Activated T-cell treated with anti-CD3 and anti-CD28 coated beads, Interleukin-2, amount 50 U/mL, for 1 hour (primary cell): Measurements from ENCODE around the gene POLR1A.

Source experiments
- DNase-seq: peaks from one replicate; pipeline ENCODE4 v3.0.0-alpha.2; 2020

POLR1A gene

DNA sequence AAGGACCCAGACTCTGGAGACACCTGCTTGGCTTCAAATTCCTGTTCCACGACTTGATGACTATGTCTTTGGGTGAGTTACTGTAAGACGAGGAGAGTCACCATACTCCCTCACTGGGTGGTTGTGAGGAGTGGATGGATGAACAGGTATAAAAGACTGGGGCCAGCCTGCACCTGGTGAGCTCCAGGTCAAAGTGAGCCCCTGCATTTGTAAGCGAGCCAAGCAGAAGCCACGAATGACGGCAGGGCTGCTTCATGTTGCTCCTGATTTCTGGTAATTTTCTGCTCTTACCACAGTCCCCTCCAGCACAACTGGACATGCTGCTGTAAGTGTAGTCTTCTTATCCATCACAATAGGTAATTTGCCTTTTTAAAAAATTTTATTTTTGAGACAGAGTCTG, 86.6 kb downstream of the POLR1A start:
- DNase-seq = no peak

DNA sequence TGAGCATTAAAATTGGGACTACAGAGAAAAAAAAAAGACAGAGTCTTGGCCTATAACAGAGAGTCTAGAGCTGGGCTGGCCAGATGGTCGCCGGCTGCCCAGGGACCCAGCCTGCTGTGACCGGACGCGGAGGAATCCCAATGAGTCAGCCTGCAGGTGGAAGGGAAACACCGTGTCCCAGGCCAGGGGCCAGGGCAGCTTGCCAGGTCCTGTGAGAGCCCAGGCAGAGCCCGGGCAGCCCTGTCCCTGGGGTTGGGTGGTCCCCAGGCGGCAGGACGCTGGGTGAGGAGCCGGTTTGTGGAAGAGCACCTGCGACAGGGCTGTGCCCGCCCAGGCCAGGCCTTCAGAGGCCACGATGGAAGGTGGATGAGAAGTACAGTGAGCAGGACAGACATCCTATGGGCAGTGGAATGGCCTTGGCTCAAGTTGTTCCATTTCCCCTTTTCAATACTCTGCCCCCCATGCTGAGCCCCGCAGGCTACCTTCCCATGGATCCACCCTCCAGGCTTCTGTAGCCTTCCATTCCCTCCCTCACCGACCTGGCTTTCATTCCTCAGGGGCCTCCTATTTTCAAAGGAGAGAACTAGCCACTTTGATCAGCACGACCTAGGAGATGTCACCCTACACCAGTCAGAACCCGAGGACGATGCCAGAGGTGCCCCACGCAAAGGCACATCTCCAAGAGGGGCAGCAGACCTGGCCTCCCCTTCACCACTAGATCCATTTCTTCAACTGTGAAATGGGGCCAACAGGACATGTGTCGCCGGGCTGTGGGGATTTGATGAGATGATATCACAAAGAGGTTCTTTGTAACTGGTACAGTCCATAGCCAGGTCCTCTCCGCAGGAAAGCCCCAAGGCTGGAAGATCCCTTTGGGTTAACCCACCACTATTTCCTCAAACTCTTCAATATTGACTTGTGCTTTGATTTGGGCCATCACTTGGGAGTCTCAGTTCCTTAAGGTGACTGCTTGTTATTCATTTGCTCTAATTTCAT, 87.5 kb downstream of the POLR1A start:
- DNase-seq = no peak

DNA sequence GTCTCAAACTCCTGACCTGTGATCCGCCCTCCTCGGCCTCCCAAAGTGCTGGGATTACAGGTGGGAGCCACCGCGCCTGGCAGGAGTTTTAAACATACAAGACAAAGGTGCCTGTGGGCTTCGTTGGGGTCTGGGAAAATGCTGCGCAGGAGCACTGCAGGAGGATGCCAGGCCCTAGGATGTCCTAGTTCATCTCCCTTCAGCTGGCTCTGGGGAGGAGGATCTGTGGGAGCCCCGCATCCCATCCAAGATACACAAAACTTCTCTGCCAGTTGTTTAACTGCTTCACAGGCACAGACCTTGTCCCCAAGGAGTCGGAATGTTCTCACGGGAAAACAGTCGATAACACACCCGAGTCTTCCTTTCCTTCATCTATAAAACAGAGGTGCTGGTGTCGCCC, 89.1 kb downstream of the POLR1A start:
- DNase-seq = no peak

DNA sequence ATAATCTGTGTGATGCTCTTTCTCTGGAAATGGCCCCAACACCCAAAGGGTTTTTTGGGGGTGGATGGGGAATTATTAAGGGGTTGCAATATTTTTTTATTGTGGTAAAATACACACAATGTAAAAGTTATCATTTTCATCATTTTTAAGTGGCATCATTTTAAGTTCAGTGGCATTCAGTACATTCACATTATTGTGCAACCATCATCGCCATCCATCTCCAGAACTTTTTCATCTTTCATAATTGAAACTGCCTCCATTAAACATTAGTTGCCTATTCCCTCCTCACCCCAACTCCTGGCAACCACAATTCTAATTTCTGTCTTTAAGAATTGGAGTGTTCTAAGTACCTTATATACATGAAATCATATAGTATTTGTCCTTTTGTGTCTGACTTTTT, 90.0 kb downstream of the POLR1A start:
- no peak for DNase-seq

DNA sequence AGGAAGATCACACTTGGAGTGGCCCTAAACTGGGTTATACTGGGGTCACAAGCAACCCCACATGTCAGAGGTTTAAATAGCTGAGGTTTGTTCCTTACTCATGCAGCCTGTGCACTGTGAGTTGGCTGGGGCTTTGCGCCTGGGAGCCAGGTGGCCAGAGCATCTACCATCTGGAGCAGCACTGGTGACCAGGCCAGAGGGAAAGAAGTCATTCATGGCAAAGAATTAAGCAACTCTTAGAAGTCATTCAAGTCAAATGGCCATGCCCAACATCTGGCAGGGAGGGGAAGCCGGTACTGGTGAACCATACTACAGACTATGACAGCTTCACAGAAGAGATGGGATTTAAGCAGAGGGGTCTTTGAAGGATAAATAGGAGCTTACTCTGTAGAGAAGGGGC, 90.7 kb downstream of the POLR1A start:
- no peak for DNase-seq

DNA sequence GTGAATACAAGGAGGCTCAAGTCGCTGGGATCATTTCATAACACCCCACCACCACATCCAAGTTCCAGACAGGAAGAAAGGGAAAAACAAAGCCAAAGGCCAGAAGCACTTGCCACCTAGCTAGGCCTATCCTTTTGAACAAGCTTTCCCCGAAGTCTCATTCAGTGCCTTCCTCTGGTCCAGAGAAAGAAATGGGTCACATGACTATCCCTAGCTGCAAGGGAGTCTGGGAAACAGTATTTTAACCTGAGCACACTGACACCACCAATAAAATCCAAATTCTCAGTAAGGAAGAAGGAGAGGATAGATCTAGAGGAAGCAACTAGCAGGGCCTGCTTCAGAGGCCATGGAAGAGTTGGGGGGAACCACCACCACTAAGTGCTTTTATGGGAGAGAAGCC, 91.2 kb downstream of the POLR1A start:
- DNase-seq = no peak

DNA sequence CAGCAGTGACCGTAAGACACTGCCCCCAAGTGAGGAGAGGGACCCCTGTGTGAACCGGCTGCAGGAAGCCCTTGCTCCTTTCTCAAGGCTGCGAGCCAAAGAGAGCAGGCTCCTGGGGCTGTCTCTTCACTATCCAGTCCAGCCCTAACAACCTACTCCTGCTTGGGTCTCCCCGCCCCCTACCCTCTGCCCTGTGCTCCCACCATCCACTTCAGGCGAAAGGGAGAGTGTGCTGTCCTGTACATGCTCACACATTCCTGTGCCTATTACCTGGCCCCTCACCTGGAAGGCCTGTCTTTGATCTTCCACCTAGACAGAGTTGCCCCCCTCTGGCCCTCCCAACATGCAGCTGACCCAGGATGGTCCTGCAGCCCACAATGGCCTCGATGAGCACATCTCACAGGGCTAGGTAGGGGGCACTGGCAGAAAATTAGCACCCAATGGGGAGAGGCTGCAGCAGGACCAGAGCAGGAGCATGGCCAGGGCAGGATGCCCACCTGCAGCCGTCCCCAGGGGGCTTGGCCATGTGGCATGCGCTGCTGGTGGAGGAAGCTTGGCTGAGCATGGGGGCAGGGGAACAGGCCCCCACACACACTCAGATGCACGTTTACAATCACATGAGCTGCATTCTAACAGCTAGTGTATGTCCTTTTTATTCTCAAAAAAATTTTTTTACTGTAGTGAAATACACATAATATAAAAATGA, 93.5 kb downstream of the POLR1A start:
- no peak for DNase-seq

DNA sequence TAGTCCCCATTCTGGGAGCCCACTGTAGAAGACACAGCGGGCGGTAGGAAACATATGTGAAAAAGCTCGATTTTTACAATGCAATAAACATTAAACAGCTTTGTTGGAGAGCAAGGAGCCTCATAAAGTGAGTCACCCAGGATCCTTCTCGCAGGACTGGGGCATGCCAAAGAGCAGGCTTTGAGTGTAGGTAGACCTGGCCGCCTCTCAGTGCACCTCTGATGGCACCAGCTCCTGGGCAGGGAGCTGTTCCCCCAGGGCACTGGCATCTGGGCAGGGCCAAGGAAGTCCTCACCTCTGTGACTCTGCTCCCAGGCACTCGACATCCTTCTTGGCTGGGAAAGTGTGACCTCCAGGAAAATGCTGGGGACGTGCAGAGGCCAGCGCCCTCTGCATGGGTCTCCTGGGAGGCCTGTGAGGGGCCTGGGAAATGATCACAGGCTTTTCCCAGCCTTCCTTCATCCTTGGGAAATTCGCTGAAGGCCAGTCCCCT, 94.2 kb downstream of the POLR1A start:
- no peak for DNase-seq

DNA sequence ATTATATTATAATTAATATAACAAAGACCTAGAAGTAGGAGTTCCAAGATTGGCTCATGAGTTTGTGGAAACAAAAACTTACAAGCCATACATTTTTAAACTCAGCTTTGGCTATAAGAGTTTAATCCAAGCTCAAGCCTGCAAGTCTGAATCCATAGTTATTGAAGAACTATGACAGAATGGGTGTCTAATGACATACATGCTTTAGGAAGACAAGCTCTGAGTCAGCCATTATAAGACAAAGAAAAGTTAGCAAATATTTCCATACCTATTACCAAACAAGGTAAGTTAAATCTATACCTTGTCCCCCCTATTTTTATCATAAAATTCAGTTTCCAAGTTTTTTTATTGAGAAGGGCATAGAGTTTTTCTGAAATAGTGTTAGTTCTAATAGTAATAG, 95.6 kb downstream of the POLR1A start:
- DNase-seq = no peak

DNA sequence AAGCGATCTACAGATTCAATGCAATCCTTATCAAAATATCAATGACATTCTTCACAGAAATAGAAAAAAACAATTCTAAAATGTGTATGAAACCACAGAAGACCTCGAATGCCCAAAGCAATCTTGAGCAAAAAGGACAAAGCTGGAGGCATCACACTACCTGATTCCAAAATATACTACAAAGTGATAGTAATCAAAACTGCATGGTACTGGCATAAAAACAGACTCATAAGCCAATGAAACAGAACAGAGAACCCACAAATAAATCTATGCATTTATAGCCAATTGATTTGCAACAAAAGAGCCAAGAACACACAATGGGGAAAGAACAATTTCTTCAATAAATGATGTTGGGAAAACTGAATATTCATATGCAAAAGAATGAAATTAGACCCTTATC, 99.2 kb downstream of the POLR1A start:
- DNase-seq = no peak

DNA sequence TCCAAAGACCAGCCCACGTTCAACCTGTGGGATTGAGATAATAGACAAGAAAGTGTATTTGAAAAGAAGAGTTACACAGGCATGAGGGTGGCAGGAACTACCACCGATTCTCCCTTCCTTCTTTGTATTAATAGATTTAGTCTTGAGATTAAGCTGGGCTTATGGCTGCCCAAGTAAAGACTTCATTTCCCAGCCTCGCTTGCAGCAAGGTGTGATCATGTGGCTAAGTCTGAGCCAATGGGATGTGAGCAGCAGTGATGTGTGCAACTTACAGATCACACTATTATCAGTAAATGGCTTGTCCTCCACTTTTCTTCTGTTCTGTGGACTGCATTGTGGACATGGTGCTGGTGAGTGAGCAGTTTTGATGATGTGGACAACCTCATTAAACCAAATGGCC, 101.7 kb downstream of the POLR1A start:
- DNase-seq = no peak

DNA sequence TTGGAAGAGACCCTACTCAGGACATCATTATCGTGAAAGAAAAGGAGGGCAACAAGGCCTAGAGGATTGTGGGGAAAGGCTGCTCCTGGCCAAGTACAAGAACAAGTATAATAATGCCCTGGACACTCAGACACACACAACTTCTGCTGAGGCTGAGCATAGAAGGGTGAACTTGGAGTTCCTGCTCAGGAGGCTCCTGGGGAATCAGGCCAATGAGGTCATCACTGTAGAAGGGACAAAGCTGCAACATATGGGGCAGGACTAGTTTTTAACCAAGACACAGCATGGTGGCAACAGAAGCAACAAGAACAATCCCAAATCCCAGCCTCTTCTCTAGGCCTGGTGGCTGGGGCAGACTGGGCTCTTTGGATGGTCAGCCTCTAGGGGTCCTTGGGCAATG, 102.6 kb downstream of the POLR1A start:
- no peak for DNase-seq

DNA sequence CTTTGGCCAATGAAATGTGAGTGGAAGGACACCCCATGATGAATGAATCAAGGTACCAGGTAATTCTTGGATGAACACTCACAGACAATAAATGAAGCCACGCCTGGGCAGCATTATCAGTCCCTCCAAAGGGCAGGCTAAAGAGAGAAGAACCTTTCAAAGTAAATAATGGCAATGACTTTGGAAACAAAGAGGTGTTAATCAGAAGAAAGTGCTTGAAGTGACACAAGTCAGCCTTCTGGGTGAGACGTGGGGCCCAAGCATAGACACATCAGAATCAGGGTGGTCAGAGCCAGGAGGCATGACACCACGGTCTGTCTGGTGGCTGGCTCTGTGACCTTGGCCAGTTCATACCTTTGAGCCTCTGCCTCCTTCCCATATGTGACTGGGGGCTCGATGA, 103.3 kb downstream of the POLR1A start:
- DNase-seq = no peak

DNA sequence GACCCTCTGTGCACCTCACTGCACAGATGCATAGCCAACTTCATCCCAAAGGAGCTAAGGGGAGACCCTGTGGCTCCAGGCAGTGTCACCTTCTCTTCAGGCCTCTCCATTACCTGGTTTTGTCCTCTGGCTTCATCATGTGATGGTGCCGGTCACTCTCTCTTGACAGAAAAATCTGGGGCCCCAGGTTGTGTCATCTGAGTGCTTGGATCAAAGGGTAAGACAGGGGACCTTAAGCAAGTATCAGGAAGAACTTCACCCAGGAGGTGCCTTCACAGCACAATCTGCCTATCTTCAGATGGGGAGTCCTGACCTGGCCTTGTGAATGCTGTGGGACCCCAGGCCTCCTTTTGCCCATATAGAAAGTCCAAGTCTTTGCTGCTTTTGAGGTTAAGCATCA, 104.4 kb downstream of the POLR1A start:
- DNase-seq = no peak

DNA sequence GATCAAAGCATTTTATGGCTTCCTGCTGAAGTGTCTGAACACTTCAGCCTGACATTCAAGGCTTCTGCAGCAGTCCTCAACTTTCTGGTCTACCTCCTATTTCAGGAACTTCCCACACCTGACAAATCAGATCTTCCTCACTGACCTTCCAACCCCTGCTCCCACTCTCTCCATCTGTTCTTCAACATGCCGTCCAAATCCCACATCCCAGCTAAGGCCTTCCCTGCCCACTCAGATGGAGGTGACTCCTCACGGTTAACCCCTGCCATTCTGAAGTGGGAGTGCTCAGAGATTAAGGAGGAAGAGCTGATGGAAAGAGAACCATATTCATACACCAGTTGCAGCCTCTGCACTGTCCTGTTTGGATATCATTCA, 104.8 kb downstream of the POLR1A start:
- no peak for DNase-seq

DNA sequence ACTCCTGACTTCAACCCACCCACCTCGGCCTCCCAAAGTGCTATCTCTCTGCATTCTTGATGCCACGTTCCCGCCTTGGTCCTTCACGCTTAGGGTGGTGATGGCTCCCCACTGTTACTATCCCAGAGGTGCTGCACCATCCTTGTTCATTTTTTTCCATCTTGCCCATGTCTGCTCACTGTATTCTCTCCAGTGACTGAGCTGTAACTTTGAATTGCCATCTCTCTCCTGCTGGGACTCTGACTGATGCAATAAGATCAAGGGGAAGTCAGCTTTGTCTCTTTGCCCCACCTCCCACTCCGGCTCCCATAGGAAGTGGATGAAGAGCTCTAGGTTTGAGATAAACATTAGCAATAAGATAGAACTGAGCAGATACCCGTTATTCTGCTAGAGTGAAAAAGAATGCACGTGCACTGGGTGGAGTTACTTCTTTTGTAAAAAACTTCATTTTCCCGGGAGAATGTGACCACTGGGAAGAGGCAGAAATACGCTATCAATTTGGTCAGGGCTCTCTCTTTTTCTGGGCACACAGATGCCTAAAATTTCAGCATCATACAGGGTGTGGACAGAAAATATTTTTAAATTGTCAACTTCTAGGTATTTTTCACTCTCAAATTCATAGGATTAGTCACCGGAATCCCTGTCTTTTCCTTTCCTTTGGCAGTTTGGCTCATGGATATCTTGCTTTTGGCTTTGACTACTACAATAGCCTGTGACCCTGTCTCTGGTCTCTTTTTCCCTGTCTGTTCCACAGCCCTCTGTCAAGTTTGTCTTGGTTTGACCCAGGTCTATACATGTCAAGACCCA, 105.4 kb downstream of the POLR1A start:
- DNase-seq = no peak

DNA sequence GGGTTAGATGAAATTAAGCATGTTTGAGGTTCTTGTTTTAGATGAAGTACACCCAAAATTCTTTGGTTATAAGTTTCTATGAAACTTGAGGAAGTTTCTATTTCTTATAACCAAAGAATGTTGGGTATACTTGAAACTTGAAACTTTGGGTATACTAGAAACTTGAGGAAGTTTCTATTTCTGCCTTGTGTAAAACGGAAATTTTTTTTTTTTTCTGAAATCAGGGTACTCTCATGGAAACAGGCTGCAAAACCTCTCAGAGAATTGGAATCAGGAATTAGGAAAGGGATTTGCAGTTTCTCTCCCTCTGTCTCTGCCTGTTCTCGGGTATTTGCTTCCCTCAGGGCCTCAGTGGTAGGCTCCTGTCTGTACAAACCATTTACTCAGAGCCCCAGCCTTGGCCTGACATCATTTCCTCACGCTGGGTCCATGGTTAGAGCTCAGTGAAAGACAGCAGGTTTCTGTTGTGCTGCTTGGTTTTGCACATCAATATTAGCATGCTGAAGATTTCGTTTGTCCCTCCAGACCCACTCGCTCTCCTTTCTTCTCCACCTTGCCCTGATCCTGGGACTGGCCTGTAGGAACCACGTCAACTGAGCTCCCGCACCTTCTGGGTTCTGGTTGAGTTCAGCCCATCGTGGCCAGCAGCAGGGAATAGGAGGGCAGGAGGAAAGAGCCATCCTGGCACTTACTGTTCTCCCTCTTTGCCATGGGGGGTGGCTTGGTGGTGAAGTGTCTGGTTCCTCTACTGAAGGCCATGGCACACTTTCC, 106.4 kb downstream of the POLR1A start:
- DNase-seq = peak; percentile 38

DNA sequence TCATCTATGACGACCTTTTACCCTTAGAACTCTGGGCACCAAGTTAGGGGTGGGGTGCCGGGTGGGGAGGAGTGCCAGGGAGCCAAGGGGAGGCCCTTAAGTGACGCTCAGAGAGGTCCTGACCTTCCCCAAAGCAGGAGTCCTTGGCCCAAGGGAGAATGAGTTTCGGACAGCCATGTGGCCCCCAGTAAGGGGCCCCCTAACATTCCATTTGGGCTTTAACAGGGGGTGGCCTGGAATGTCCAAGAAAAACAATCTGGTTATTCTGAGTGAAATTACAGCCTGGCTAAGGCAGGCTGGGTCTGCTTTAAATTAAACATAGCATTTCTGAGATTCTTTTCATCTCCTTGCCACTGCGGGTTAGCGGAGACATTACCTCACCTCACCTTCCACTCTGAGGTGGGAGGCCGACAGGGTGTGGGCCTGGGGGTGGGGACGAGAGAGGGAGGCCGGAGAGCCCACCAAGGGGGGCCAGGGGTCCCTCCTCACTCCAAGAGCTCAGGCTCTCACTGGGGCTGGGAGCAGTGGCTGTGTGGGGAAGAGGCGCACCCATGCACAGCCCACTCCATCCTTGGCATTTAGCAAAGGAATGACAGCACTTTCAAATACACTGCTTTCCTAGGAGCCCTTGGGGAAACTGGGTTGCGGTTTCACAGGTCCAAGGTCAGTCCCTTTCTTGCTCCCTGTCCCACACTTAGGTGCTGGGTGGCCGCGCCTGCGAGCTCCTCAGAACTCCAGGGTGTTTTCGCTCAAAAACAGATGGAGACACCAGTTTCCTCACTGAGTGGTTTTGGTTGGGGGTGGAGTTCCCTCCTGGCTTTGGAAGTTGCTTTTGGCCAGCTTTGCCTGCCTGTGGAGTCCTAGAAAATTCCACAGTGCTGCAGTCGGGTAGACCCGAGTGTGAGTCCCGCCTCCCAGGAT, 107.4 kb downstream of the POLR1A start:
- peak; percentile 27 for DNase-seq

DNA sequence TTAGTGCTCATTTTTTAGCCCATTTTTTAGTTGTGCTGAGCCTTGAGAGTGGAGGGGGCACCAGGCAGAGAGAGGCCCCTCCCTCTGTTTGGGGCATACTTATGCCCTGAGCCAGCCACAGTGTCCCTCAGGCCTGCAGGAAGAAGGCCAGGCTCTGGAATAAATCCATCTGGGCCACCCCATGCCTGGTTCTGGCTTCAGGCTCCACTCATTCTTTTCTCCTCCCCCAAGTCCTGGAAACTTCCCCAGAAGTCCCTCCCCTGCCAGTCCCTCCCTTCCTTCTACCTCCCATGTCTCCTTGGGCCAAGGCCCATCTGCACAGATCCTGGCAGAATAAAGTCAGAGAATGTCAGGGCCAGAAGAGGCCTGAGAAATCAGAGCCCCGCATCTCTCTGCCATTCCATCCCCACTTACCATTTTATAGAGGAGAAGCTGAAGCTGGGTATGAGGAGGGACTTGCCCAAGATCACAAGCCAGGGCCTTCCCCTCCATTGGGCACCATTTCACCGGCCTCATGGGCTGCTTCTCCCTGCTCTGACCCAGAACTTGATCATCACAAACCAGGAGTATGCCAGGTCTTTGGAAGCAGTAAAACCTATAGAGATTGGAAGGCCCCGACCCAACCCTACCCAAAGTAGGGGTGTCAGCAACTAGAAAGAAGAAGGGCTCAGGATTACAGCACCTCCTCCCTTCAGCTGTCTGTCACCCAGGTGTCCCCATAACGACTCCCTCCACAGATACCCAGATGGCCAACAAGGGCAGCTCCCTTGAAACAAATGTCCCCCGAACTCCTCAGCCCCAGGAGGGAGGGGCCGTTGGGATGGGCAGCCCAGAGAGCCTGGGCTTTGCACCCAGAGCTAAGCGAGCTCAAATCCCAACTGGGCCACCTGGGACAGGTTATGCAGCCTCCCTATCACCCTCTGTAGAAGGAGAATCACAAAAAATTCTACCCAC, 108.4 kb downstream of the POLR1A start:
- no peak for DNase-seq

DNA sequence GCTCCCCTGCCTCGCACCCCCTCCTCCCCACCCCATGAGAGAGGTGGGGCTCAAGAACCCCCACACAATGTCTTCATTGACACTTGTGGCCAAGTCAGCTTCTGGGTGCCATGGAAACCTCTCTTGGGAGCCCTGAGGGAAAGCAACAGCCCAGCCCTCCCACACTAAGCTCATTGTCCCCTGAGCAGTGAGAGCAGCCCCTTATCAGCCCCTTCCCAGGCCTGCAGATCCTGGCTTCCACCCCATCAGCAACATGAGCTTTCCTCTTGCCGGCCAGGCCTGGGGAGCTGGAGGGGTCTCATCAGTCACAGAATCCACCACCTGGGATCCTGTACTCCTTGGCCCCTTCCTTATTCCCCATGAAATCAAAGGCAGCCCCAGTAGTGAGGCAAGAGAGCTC, 109.1 kb downstream of the POLR1A start:
- DNase-seq = no peak
